Endothelial cell of umbilical vein (primary cell): ENCODE results near the gene SVIP. TPM values are rescaled to one million over a fixed set of nuclear protein-coding genes. Genes with fewer than 3 reads are reported as not detected.
A peak's percentile ranks its signal among the peaks of the same experiment; 100 is the strongest.

Experiments
- BruUV-seq: library from RNA; stranded (reverse); fragments of 400-500 nt; replicated peaks from 2 replicates; lab custom pipeline; 2021; lab: Mats Ljungman, UMichigan
- CTCF ChIA-PET: fragments of 300-600, 350-600 bp; sonication (Branson Sonifier 250); formaldehyde crosslinking; loops from one replicate; lab custom pipeline; 2021; ENCODE audit warnings: antibody characterized with exemption, inconsistent platforms; lab: Charles Lee
- POLR2A ChIA-PET: fragments of 300-600, 350-600 bp; sonication (Branson Sonifier 250); formaldehyde crosslinking; loops from one replicate; lab custom pipeline; 2021; ENCODE audit warnings: antibody characterized with exemption, inconsistent platforms; lab: Charles Lee
- DNase-seq: peaks from one replicate; pipeline ENCODE4 v3.0.0-alpha.2; 2011; ENCODE audit warnings: low read depth, low spot score
- FAIRE-seq: peaks from 2 replicates; lab custom pipeline; 2011; peaks lifted over from hg19 to GRCh38; lab: Jason Lieb, UNC
- H2AFZ ChIP-seq: 2 replicates; pipeline ENCODE4 v1.6.0; 2012; ENCODE audit warnings: low read depth, low read length, control low read depth, inconsistent platforms
- H3K27ac ChIP-seq: 2 replicates; pipeline ENCODE4 v1.5.1; 2011; ENCODE audit warnings: low read depth, mild to moderate bottlenecking, control low read depth, low read length, moderate library complexity; ENCODE audit not compliant: insufficient read depth
- H3K27me3 ChIP-seq, 2 experiments: 2 replicates each; pipeline versions ENCODE4 v1.6.0 to v1.6.1; 2011; ENCODE audit warnings: low read length in 2 of 2, mixed read lengths in 1 of 2; ENCODE audit not compliant: control insufficient read depth in 2 of 2, insufficient read depth in 2 of 2
- H3K36me3 ChIP-seq, 2 experiments: 2 replicates in 1 of 2; 3 replicates in 1 of 2; pipeline ENCODE4 v1.5.1; 2011; ENCODE audit warnings: low read length in 2 of 2, mild to moderate bottlenecking in 1 of 2, moderate library complexity in 1 of 2; ENCODE audit not compliant: control insufficient read depth in 2 of 2, insufficient read depth in 2 of 2; ENCODE audit errors: extremely low read depth in 1 of 2
- H3K4me1 ChIP-seq: 3 replicates; pipeline ENCODE4 v1.5.1; 2011; ENCODE audit warnings: mild to moderate bottlenecking, low read length; ENCODE audit not compliant: control insufficient read depth, insufficient read depth; ENCODE audit errors: extremely low read depth
- H3K4me2 ChIP-seq: 2 replicates; pipeline ENCODE4 v1.6.1; 2011; ENCODE audit warnings: low read length, control low read depth, mixed read lengths; ENCODE audit not compliant: insufficient read depth
- H3K4me3 ChIP-seq, 3 experiments: fragments of 200-600 bp in 1 of 3; sonication (generic), shearing (Covaris generic) in 1 of 3; replicated peaks in 1 of 3; 2 replicates each; pipeline ENCODE4 v1.5.1; 2011 to 2016; ENCODE audit warnings: control low read depth in 3 of 3, low read length in 3 of 3, mild to moderate bottlenecking in 2 of 3, inconsistent platforms in 1 of 3, low read depth in 1 of 3, moderate library complexity in 1 of 3; ENCODE audit not compliant: insufficient read depth in 1 of 3
- H3K79me2 ChIP-seq: 2 replicates; pipeline ENCODE4 v1.6.0; 2012; ENCODE audit warnings: low read length, inconsistent platforms; ENCODE audit not compliant: control insufficient read depth, insufficient read depth
- H3K9ac ChIP-seq: replicated peaks from 2 replicates; pipeline ENCODE3; 2011; ENCODE audit warnings: low read length, control low read depth; ENCODE audit not compliant: insufficient read depth; ENCODE audit errors: extremely low read depth
- H3K9me1 ChIP-seq: replicated peaks from 3 replicates; pipeline ENCODE4 v1.6.0; 2011; ENCODE audit warnings: mild to moderate bottlenecking, low read length; ENCODE audit not compliant: control insufficient read depth, insufficient read depth; ENCODE audit errors: extremely low read depth
- H3K9me3 ChIP-seq: replicated peaks from 2 replicates; pipeline ENCODE4 v1.5.1; 2012; ENCODE audit warnings: low read length, inconsistent platforms; ENCODE audit not compliant: control insufficient read depth, insufficient read depth
- H4K20me1 ChIP-seq: replicated peaks from 2 replicates; pipeline ENCODE3; 2011; ENCODE audit warnings: mild to moderate bottlenecking, low read length; ENCODE audit not compliant: control insufficient read depth, insufficient read depth; ENCODE audit errors: extremely low read depth
- CTCF ChIP-seq, 2 donors: IDR thresholded peaks; 1 replicate in 1 of 2; 2 replicates in 1 of 2; pipeline ENCODE4 v1.5.1; 2011; ENCODE audit warnings: low read length in 2 of 2, mild to moderate bottlenecking in 2 of 2, moderate library complexity in 2 of 2, control low read depth in 1 of 2, inconsistent platforms in 1 of 2, low read depth in 1 of 2; ENCODE audit not compliant: insufficient read depth in 1 of 2; ENCODE audit errors: extremely low read depth in 1 of 2
- EZH2 ChIP-seq: IDR thresholded peaks from 2 replicates; pipeline ENCODE4 v1.6.1; 2012; ENCODE audit warnings: borderline replicate concordance, low read depth, mild to moderate bottlenecking, moderate library complexity, low read length, inconsistent platforms; ENCODE audit not compliant: severe bottlenecking
- FOS ChIP-seq: IDR thresholded peaks from 2 replicates; pipeline ENCODE4 v1.6.1; 2011; ENCODE audit warnings: mild to moderate bottlenecking, low read length, moderate library complexity, borderline replicate concordance; ENCODE audit not compliant: insufficient read depth
- GATA2 ChIP-seq: IDR thresholded peaks from 2 replicates; pipeline ENCODE4 v1.7.0; 2011; ENCODE audit warnings: low read depth, mild to moderate bottlenecking, moderate library complexity, mixed read lengths, low read length; ENCODE audit not compliant: insufficient read length, insufficient read depth
- JUN ChIP-seq: IDR thresholded peaks from 2 replicates; pipeline ENCODE4 v1.6.1; 2011; ENCODE audit warnings: borderline replicate concordance, low read depth; ENCODE audit not compliant: insufficient read length, insufficient read depth
- MAX ChIP-seq: IDR thresholded peaks from 2 replicates; pipeline ENCODE4 v1.6.1; 2011; ENCODE audit not compliant: insufficient read depth, insufficient read length
- MYC ChIP-seq: IDR thresholded peaks from one replicate; pipeline ENCODE4 v1.6.1; 2011; ENCODE audit warnings: mild to moderate bottlenecking, low read depth, low read length
- POLR2A ChIP-seq: IDR thresholded peaks from 2 replicates; pipeline ENCODE4 v1.6.1; 2012; ENCODE audit warnings: low read depth, mild to moderate bottlenecking, control low read depth, low read length
- POLR2AphosphoS5 ChIP-seq: IDR thresholded peaks from 2 replicates; pipeline ENCODE4 v1.6.1; 2012; ENCODE audit warnings: low read depth, mild to moderate bottlenecking, control low read depth, low read length, moderate library complexity; ENCODE audit not compliant: insufficient read depth
- dilution Hi-C: fragments of 300-500 bp; cut with MboI; formaldehyde crosslinking; loops from one replicate; pipeline ENCODE4 v1.15.0; 2019; ENCODE audit warnings: low sequenced_read_pairs; ENCODE audit not compliant: extremely low pct_ligation_motif_present
- intact Hi-C: fragments of 100-400 bp; cut with micrococcal nuclease; formaldehyde crosslinking; loops from one replicate; pipeline ENCODE4 v1.10.0; 2022
- polyA plus RNA-seq, 4 experiments: library from polyadenylated mRNA; depleted of rRNA in 3 of 4; stranded (reverse) in 3 of 4; unstranded in 1 of 4; fragments of >200 nt; gene quantifications; 2 replicates each; pipeline versions ENCODE4 v1.2.1 to v1.2.3, GENCODE V29; 2011 to 2012; ENCODE audit warnings: missing spikeins in 1 of 4
- total RNA-seq: library from RNA; stranded (reverse); gene quantifications from 2 replicates; pipeline ENCODE4 v1.2.3, GENCODE V29; 2021

Gene SVIP
- total and polyA plus RNA-seq, 2 donors (not counting 3 experiments of a cell fraction or from before 2014, with no cell fraction given): 4.6 to 69.5 TPM

GRCh38 chr11:22807391-22807790, 22.2 kb downstream of the SVIP start:
- intact Hi-C loops (no loop called here), dilution Hi-C loops (no loop called here)
- Histone ChIP-seq H4K20me1 (no peaks in the 10 kb centered on the region), H3K79me2 (no peaks in the 10 kb centered on the region), H3K9me1 (no peaks in the 10 kb centered on the region), H3K36me3 (no peaks in the 10 kb centered on the region), H3K4me2 (peak overlapping the region; percentile 60), H3K4me3 (no peak overlapping the region), H2AFZ (peak overlapping the region; percentile 4), H3K4me1 (peaks cover 29% of the 10 kb centered on the region), H3K9me3 (peaks cover 5% of the 10 kb centered on the region), H3K27me3 (no peaks in the 10 kb centered on the region), H3K9ac (peak overlapping the region; percentile 3), H3K27ac (peak overlapping the region; percentile 52)
- FAIRE-seq: no peak
- DNase-seq: peak; percentile 75
- ChIA-PET CTCF (interaction anchor here (1.0 to 5.5 kb wide), 7 partner anchors 10 to 104 kb away, joined by 3 to 26 read pairs (median 8); partner anchors contain the start of gene SVIP), POLR2A (no interaction called here)
- TSS peak; percentile 79 for BruUV-seq
- TF ChIP-seq MAX (no peak), EZH2 (no peak), MYC (no peak), CTCF (IDR thresholded peaks at IDR 0.05; ENCODE audit: extremely low read depth in 1 of 2, insufficient read depth in 1 of 2, low read depth in 1 of 2, low read length in 2 of 2) (no peak), POLR2A (no peak), GATA2 (no peak), FOS (no peak), POLR2AphosphoS5 (no peak), JUN (no peak)
